ENCODE data around the gene MAN2C1. TPM values are rescaled to one million over a fixed set of nuclear protein-coding genes. Genes with fewer than 3 reads are reported as not detected.

The MAN2C1 gene
- total and polyA plus RNA-seq, 9 of the 15 experiments (the other 6 are each of a cell fraction or from before 2014, with no cell fraction given): 2.0 to 141 (median 39.9) TPM

DNA sequence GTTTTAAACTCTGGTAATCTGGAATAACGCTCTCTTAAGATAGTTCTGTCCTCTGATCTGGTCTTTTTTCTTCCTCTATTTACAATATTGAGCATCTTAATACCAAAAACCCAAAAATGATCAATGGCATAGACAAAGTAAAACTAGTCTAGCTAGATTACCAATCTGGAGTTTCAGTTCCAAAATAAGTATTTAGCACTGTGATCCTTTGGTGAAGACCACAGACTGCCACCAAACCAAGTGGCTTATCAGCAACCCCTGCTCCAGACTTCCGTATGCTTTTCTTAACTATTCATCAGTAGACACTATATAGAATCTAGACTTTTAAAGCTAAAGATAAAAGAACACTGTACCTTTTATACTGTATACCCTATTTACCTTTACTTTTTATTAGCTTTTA lies 35.5 kb upstream of the MAN2C1 start:
- intact Hi-C loops (cut with micrococcal nuclease): no loop called here
- FAIRE-seq: no peak
- no TSS peak for BruUV-seq (replicated peaks)

More for the DNA sequence above, 35.5 kb upstream of the MAN2C1 start:
- 100% methylated on average over 2 of the region's 2 CpGs for WGBS (ENCODE audit: insufficient coverage, low coverage, missing lambda C conversion rate)
- H3K4me1 ChIP-seq (replicated peaks in 1 of 2; ENCODE audit: control insufficient read depth in 2 of 2, insufficient read depth in 2 of 2, low read length in 2 of 2): no peaks in the 10 kb centered on the region
- peaks cover 3% of the 10 kb centered on the region; the same call in 1 of the 3 replicates for H3K79me2 ChIP-seq (ENCODE audit: control insufficient read depth, insufficient read depth, low read length)
- CTCF ChIA-PET (ENCODE audit: low intra/inter-chr PET ratio): no interaction called here
- H3K36me3 ChIP-seq (ENCODE audit: control insufficient read depth, insufficient read depth, low read length): peaks cover 83% of the 10 kb centered on the region
- no peak overlapping the region for H3K9ac ChIP-seq (ENCODE audit: insufficient read depth in 1 of 2, low read depth in 2 of 2, low read length in 2 of 2)
- no peak for ATAC-seq
- no peaks in the 10 kb centered on the region for H4K20me1 ChIP-seq (replicated peaks; ENCODE audit: control insufficient read depth, insufficient read depth, low read length)
- H3K9me1 ChIP-seq (ENCODE audit: control insufficient read depth, insufficient read depth, low read length): no peaks in the 10 kb centered on the region
- DNase-seq (ENCODE audit: extremely low read depth in 1 of 4, low spot score in 3 of 4): no peak
- H3K4me3 ChIP-seq: no peak overlapping the region
- TF ChIP-seq RFX5 (IDR thresholded peaks at IDR 0.05; ENCODE audit: low read depth, low read length): no peak
- TF ChIP-seq SMARCC2 (IDR thresholded peaks at IDR 0.05; ENCODE audit: low read depth): no peak
- TF ChIP-seq TSC22D4 (tag; IDR thresholded peaks at IDR 0.05): no peak
- TF ChIP-seq, protein P1, sequence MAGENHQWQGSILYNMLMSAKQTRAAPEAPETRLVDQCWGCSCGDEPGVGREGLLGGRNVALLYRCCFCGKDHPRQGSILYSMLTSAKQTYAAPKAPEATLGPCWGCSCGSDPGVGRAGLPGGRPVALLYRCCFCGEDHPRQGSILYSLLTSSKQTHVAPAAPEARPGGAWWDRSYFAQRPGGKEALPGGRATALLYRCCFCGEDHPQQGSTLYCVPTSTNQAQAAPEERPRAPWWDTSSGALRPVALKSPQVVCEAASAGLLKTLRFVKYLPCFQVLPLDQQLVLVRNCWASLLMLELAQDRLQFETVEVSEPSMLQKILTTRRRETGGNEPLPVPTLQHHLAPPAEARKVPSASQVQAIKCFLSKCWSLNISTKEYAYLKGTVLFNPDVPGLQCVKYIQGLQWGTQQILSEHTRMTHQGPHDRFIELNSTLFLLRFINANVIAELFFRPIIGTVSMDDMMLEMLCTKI (IDR thresholded peaks at IDR 0.05; ENCODE audit: partially characterized antibody): no peak
- TF ChIP-seq, protein P2, sequence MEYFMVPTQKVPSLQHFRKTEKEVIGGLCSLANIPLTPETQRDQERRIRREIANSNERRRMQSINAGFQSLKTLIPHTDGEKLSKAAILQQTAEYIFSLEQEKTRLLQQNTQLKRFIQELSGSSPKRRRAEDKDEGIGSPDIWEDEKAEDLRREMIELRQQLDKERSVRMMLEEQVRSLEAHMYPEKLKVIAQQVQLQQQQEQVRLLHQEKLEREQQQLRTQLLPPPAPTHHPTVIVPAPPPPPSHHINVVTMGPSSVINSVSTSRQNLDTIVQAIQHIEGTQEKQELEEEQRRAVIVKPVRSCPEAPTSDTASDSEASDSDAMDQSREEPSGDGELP (CRISPR knock-in tag; IDR thresholded peaks at IDR 0.05; ENCODE audit: borderline replicate concordance): no peak
- TF ChIP-seq NFIC (IDR thresholded peaks at IDR 0.05): no peak
- TF ChIP-seq TRIM28 (IDR thresholded peaks at IDR 0.05): no peak
- no peak for TF ChIP-seq ZNF668 (CRISPR knock-in tag; IDR thresholded peaks at IDR 0.05)
- TF ChIP-seq, protein P3, sequence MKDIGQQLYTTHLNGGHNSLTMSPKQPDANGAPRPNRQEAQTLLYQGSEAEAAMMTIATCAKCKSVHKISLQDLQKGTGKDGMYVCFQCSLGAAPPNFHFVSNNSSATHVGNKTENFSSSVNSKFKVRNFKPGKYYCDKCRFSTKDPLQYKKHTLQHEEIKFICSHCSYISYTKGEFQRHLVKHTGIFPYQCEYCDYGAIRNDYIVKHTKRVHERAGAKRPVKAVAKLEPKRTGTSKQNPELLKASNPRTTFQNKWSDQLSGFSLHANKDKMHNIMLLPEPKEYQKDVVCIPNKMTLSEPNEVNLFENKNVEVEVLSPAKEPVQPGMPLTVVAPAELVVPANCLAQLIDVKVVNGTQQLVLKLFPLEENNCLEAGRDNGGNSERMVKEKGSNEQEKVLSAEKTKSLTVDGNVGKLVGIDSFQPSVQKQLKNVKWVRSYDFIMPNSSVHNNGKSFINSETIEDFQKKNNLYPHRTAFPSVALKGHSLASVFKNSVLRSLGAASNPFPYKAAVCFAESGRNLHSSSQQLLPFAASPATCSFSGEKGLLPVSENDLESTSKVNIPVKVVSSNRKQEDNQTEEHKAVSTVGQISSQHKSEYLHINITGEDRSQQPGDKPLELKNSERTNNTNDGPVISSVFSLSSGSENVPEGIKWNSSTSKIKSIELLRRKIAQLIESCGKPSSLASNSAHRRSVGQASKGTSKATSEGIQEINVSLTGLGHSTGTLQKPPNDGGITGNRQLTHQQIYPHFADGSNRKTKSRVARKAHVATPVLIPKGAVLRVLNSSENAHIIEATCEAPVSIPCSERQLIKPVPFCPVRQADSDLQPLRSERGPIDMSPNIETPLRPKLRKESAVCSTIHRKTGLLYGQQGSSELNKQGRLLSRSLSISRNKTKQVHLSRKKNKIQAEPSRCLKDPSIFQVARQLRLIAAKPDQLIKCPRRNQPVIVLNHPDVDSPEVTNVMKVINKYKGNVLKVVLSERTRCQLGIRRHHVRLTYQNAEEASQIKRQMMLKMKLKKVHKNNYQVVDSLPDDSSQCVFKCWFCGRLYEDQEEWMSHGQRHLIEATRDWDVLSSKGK (CRISPR knock-in tag; IDR thresholded peaks at IDR 0.05): no peak
- no peak for TF ChIP-seq PHF21A (IDR thresholded peaks at IDR 0.05; ENCODE audit: borderline replicate concordance, low read depth)
- no peaks in the 10 kb centered on the region for H3K9me3 ChIP-seq (replicated peaks; ENCODE audit: control insufficient read depth, insufficient read depth, low read depth, low read length)
- in situ Hi-C loops (cut with MboI): no loop called here
- H3K27ac ChIP-seq (ENCODE audit: extremely low read depth, low read depth, low read length): no peak overlapping the region
- POLR2A ChIA-PET: interaction anchor here (0.6 to 1.3 kb wide), 2 partner anchors 17 to 381 kb away, joined by 3 read pairs; partner anchors contain the start of gene PPCDC
- H3K27me3 ChIP-seq (ENCODE audit: control insufficient read depth in 2 of 2, insufficient read depth in 2 of 2, low read length in 2 of 2): no peaks in the 10 kb centered on the region
- H2AFZ ChIP-seq (ENCODE audit: low read depth, low read length): no peak overlapping the region
- H3K4me2 ChIP-seq (ENCODE audit: insufficient read depth, low read length): no peak overlapping the region
